ENCODE results near the gene GJE1. TPM values are rescaled to one million over a fixed set of nuclear protein-coding genes. Genes with fewer than 3 reads are reported as not detected.

The GJE1 gene
- total RNA-seq, 4 donors from 2014 or later, result not detected

- Histone ChIP-seq H3K9me3 (peaks cover 2% of the 10 kb centered on the region), H3K27ac (no peak overlapping the region), H3K4me3 (no peak overlapping the region), H3K36me3 (peaks cover 6% of the 10 kb centered on the region), H3K27me3 (no peaks in the 10 kb centered on the region), H3K4me1 (no peaks in the 10 kb centered on the region)
- no peak for DNase-seq (ENCODE audit: low spot score in 2 of 2)
- no peak for TF ChIP-seq POLR2AphosphoS5 (IDR thresholded peaks at IDR 0.05)
- TF ChIP-seq POLR2A (IDR thresholded peaks at IDR 0.05), result no peak
- TF ChIP-seq CTCF (IDR thresholded peaks at IDR 0.05), result no peak
- no peak for TF ChIP-seq EP300 (IDR thresholded peaks at IDR 0.05)
- WGBS, result 87% methylated on average over 1 of the region's 1 CpG
Observed at GRCh38 chr6:142183351-142183750, 50.6 kb downstream of the GJE1 start.

- no peaks in the 10 kb centered on the region for H3K4me1 ChIP-seq
- no peaks in the 10 kb centered on the region for H3K9me3 ChIP-seq
- no peak overlapping the region for H3K27ac ChIP-seq
- no peak overlapping the region for H3K4me3 ChIP-seq
- WGBS, result 92% methylated on average over 2 of the region's 2 CpGs
- no peaks in the 10 kb centered on the region for H3K27me3 ChIP-seq
- no peak for DNase-seq (ENCODE audit: low spot score in 2 of 2)
- TF ChIP-seq CTCF (IDR thresholded peaks at IDR 0.05) (no peak), POLR2AphosphoS5 (IDR thresholded peaks at IDR 0.05) (no peak), POLR2A (IDR thresholded peaks at IDR 0.05) (no peak), EP300 (IDR thresholded peaks at IDR 0.05) (no peak)
- no peaks in the 10 kb centered on the region for H3K36me3 ChIP-seq
Observed at GRCh38 chr6:142184307-142184706, 51.6 kb downstream of the GJE1 start.

Other genes starting within 250 kb of the GJE1 start
- gene NMBR, start 14.2 kb downstream of the GJE1 start, total RNA-seq, result under 1 TPM in 1 of 4 donors, not detected in 3; 0.72 TPM
- 10 to 100 TPM; 35.5 to 58.1 (median 40.5) TPM for gene VTA1, start 14.3 kb downstream of the GJE1 start, total RNA-seq
- gene ADGRG6, start 169.1 kb downstream of the GJE1 start, total RNA-seq, result 100 to 1,000 TPM in 1 of 4 donors, 10 to 100 TPM in 3; 56.6 to 147 (median 69.1) TPM